Upper lobe of left lung (tissue), 6 donors: ENCODE measurements around the gene CYB5R4. TPM values are rescaled to one million over a fixed set of nuclear protein-coding genes. Genes with fewer than 3 reads are reported as not detected.
A peak's percentile ranks its signal among the peaks of the same experiment; 100 is the strongest.

ENCODE experiments used
- ATAC-seq, 2 donors: fragments of 200-7000 bp; cut with Tn5 transposase; one replicate each; pipeline ENCODE4 v1.9.1; 2022; ENCODE audit warnings: mild to moderate bottlenecking in 2 of 2, moderate library complexity in 2 of 2; ENCODE audit not compliant: low FRiP score in 2 of 2
- DNase-seq, 2 donors: peaks; one replicate each; pipeline ENCODE4 v3.0.0-alpha.2; 2019 to 2020
- H3K27ac ChIP-seq, 4 donors: fragments of 200-600 bp; sonication (generic); one replicate each; pipeline ENCODE4 v1.5.1; 2016 to 2019
- H3K27me3 ChIP-seq, 4 donors: fragments of 200-600 bp; sonication (generic); one replicate each; pipeline ENCODE4 v1.5.1; 2017 to 2019
- H3K36me3 ChIP-seq, 4 donors: fragments of 200-600 bp; sonication (generic); one replicate each; pipeline ENCODE4 v1.5.1; 2016 to 2019
- H3K4me1 ChIP-seq, 4 donors: fragments of 200-600 bp; sonication (generic); one replicate each; pipeline ENCODE4 v1.5.1; 2018 to 2019
- H3K4me3 ChIP-seq, 4 donors: fragments of 200-600 bp; sonication (generic); one replicate each; pipeline ENCODE4 v1.5.1; 2017 to 2019; ENCODE audit warnings: mild to moderate bottlenecking in 2 of 4, moderate library complexity in 1 of 4
- H3K9me3 ChIP-seq, 4 donors: fragments of 200-600 bp; sonication (generic); one replicate each; pipeline ENCODE4 v1.5.1; 2018 to 2019
- CTCF ChIP-seq, 6 experiments: fragments of 450-650 bp in 4 of 6; fragments of 200-600 bp in 2 of 6; sonication (generic) in 2 of 6; IDR thresholded peaks; one replicate each; pipeline ENCODE4 v1.5.1; 2016 to 2019; ENCODE audit warnings: antibody characterized with exemption in 6 of 6
- EP300 ChIP-seq, 4 donors: sonication (generic); formaldehyde crosslinking; IDR thresholded peaks; one replicate each; pipeline ENCODE4 v1.5.1; 2017; ENCODE audit warnings: antibody characterized with exemption in 4 of 4, control low read depth in 2 of 4
- POLR2A ChIP-seq, 4 donors: fragments of 450-650 bp; IDR thresholded peaks; one replicate each; pipeline ENCODE4 v1.5.1; 2016 to 2017; ENCODE audit warnings: antibody characterized with exemption in 4 of 4, mild to moderate bottlenecking in 2 of 4
- POLR2AphosphoS5 ChIP-seq, 2 donors: sonication (generic); formaldehyde crosslinking; IDR thresholded peaks; one replicate each; pipeline ENCODE4 v1.5.1; 2017; ENCODE audit warnings: antibody characterized with exemption in 2 of 2
- WGBS, 2 donors: methylation state at CpG; one replicate each; pipeline ENCODE4 v1.1.5; 2017 to 2018; 5-methylcytosine and 5-hydroxymethylcytosine counted together
- total RNA-seq, 6 donors: library from RNA; depleted of rRNA in 4 of 6; stranded (reverse); fragments of >200 nt in 4 of 6; gene quantifications; one replicate each; pipeline versions ENCODE4 v1.1.0 to v1.2.1, GENCODE V29; 2016 to 2021
- donor health status: DM: no; HTN: no; CAD: no; lungs with moderate emphysema.
- donor health status: DM: no; HTN: yes; CAD: no; lungs with severe emphysema.

Gene CYB5R4
- total RNA-seq, 6 donors from 2014 or later, result 5.2 to 25.8 (median 13.1) TPM

- TF ChIP-seq CTCF (IDR thresholded peaks at IDR 0.05) (no peak), POLR2AphosphoS5 (IDR thresholded peaks at IDR 0.05) (no peak), EP300 (IDR thresholded peaks at IDR 0.05) (no peak), POLR2A (IDR thresholded peaks at IDR 0.05) (no peak)
- no peaks in the 10 kb centered on the region for H3K36me3 ChIP-seq
- no peaks in the 10 kb centered on the region for H3K27me3 ChIP-seq
- 80 to 94% methylated on average over 4 of the region's 4 CpGs for WGBS, 2 donors
- no peak overlapping the region for H3K27ac ChIP-seq
- no peak overlapping the region for H3K4me3 ChIP-seq
- H3K9me3 ChIP-seq, result no peaks in the 10 kb centered on the region
- ATAC-seq, result no peak
- DNase-seq, result no peak
- no peaks in the 10 kb centered on the region for H3K4me1 ChIP-seq
These were observed 19.6 kb downstream of the CYB5R4 start for GRCh38 chr6:83878902-83879644.

- peaks cover 0 to 6% (median 0%) of the 10 kb centered on the region in 4 donors for H3K4me1 ChIP-seq
- WGBS, 2 donors, result 93 to 97% methylated on average over 4 of the region's 4 CpGs
- H3K27ac ChIP-seq, result no peak overlapping the region
- ATAC-seq (peak in 1 of 2 donors; percentile 64), DNase-seq (no peak)
- no peaks in the 10 kb centered on the region for H3K9me3 ChIP-seq
- no peaks in the 10 kb centered on the region for H3K36me3 ChIP-seq
- no peak for TF ChIP-seq CTCF (IDR thresholded peaks at IDR 0.05)
- no peak for TF ChIP-seq EP300 (IDR thresholded peaks at IDR 0.05)
- TF ChIP-seq POLR2A (IDR thresholded peaks at IDR 0.05), result no peak
- TF ChIP-seq POLR2AphosphoS5 (IDR thresholded peaks at IDR 0.05), result no peak
- no peak overlapping the region for H3K4me3 ChIP-seq
- H3K27me3 ChIP-seq, result no peaks in the 10 kb centered on the region
These were observed 20.3 kb downstream of the CYB5R4 start for GRCh38 chr6:83879746-83880145.

DNA sequence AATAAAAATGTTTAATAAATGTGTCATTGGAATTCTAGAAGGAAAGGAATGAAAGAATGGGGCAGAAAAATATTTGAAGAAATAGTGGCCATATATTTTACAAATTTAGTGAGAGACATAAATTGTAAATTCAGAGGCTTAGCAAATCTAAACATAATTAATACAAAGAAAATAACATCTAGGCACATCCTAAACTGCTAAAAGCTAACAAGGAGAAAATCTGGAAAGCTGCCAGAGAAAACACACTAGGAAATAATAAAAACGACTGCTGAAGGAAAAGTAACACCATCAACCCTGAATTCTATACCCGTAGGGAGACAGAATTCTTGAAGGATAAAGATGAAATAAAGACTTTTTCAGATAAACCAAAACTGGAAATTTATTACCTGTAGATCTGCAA, 23.8 kb downstream of the CYB5R4 start:
- ATAC-seq, result no peak
- no peak for TF ChIP-seq EP300 (IDR thresholded peaks at IDR 0.05)
- TF ChIP-seq POLR2A (IDR thresholded peaks at IDR 0.05), result no peak
- TF ChIP-seq POLR2AphosphoS5 (IDR thresholded peaks at IDR 0.05), result no peak
- no peak for TF ChIP-seq CTCF (IDR thresholded peaks at IDR 0.05)
- no peak for DNase-seq
- H3K4me1 ChIP-seq, result peaks cover 0 to 7% (median 0%) of the 10 kb centered on the region in 4 donors
- 39 to 56% methylated on average over 2 of the region's 2 CpGs for WGBS, 2 donors
- no peaks in the 10 kb centered on the region for H3K9me3 ChIP-seq
- H3K27me3 ChIP-seq, result no peaks in the 10 kb centered on the region
- H3K36me3 ChIP-seq, result no peaks in the 10 kb centered on the region
- no peak overlapping the region for H3K4me3 ChIP-seq
- no peak overlapping the region for H3K27ac ChIP-seq

DNA sequence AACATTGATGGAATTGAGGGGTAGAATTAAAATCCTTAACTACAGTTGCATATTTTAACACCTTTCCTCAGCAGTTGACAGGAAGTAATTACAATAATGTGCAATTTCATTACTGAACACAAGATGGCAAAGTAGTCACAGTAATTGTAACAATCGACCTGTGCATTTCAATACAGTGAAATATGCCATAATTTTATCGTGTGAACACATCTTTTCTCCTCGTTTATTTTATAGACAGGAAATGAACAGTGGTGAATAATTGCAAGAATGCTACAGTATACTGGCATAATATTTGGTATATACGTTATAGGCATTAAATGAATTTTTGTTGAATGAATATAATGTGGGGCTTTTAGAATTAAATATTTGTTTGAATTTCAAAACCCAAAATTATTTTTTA, 25.0 kb downstream of the CYB5R4 start:
- Histone ChIP-seq H3K4me3 (no peak overlapping the region), H3K27ac (no peak overlapping the region), H3K36me3 (no peaks in the 10 kb centered on the region), H3K9me3 (no peaks in the 10 kb centered on the region), H3K27me3 (no peaks in the 10 kb centered on the region), H3K4me1 (peaks cover 0 to 7% (median 0%) of the 10 kb centered on the region in 4 donors)
- DNase-seq (no peak), ATAC-seq (peak in 1 of 2 donors; percentile 77)
- 7 to 8% methylated on average over 4 of the region's 4 CpGs for WGBS, 2 donors
- TF ChIP-seq CTCF (IDR thresholded peaks at IDR 0.05) (peak; percentile 53 to 80 (median 66)), POLR2AphosphoS5 (IDR thresholded peaks at IDR 0.05) (no peak)

- no peak for ATAC-seq
- 90 to 96% methylated on average over 2 of the region's 2 CpGs for WGBS, 2 donors
These were observed 26.5 kb downstream of the CYB5R4 start for GRCh38 chr6:83885984-83886383.

More at GRCh38 chr6:83885984-83886383, 26.5 kb downstream of the CYB5R4 start:
- peaks cover 0 to 7% (median 0%) of the 10 kb centered on the region in 4 donors for H3K4me1 ChIP-seq
- no peak overlapping the region for H3K27ac ChIP-seq
- H3K36me3 ChIP-seq, result no peaks in the 10 kb centered on the region
- no peaks in the 10 kb centered on the region for H3K9me3 ChIP-seq
- no peak for DNase-seq
- H3K27me3 ChIP-seq, result no peaks in the 10 kb centered on the region
- no peak overlapping the region for H3K4me3 ChIP-seq
- TF ChIP-seq EP300 (IDR thresholded peaks at IDR 0.05) (no peak), CTCF (IDR thresholded peaks at IDR 0.05) (no peak), POLR2A (IDR thresholded peaks at IDR 0.05) (no peak), POLR2AphosphoS5 (IDR thresholded peaks at IDR 0.05) (no peak)
